Mammary epithelial cell (primary cell): Measurements from ENCODE around the gene EIF2A.

ENCODE experiments used
- CTCF ChIP-seq, 2 donors: IDR thresholded peaks in 1 of 2; conservative IDR thresholded peaks in 1 of 2; 2 replicates each; pipeline ENCODE4 v1.5.1; 2011 to 2012; ENCODE audit warnings: inconsistent platforms in 2 of 2, low read length in 2 of 2, mild to moderate bottlenecking in 2 of 2, control low read depth in 1 of 2, low read depth in 1 of 2; ENCODE audit not compliant: insufficient read depth in 1 of 2; ENCODE audit errors: extremely low read depth in 1 of 2
- EZH2 ChIP-seq: IDR thresholded peaks from 2 replicates; pipeline ENCODE4 v1.6.1; 2012; ENCODE audit warnings: low read length, inconsistent platforms, borderline replicate concordance

DNA sequence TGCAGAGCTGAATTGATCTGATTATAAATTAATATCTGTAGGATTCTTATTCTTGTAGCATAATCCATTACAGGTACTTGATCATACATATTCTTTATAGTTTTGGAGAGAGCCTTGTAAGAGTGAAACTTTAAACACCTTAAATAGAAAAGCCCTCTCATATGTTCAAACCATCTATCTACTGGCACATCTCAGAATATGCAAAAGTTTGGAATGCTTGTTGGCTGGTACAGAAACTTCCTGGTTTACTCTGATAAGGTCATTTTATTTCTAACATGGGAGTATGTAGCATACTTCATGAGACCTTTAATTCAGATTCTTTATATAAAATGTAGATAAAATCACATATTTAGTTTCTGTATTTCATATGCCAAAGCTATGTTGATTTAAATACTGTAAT lies 34.6 kb downstream of the EIF2A start:
- TF ChIP-seq CTCF (conservative IDR thresholded peaks at IDR 0.05 in 1 of 2, IDR thresholded peaks at IDR 0.05 in 1 of 2; ENCODE audit: extremely low read depth in 1 of 2, insufficient read depth in 1 of 2, low read depth in 1 of 2, low read length in 2 of 2) (no peak), EZH2 (no peak)
